Caco-2 (cell line): ENCODE data around the gene TMEM31. TPM values are rescaled to one million over a fixed set of nuclear protein-coding genes. Genes with fewer than 3 reads are reported as not detected.

Experiments used
- BruUV-seq: library from RNA; stranded (reverse); fragments of 400-500 nt; replicated peaks from 2 replicates; lab custom pipeline; 2021; lab: Mats Ljungman, UMichigan
- CTCF ChIA-PET: fragments of 300-600 bp; sonication (Branson Sonifier 250); formaldehyde crosslinking; loops from one replicate; lab custom pipeline; 2022; ENCODE audit warnings: antibody characterized with exemption; lab: Charles Lee
- POLR2A ChIA-PET: fragments of 300-600 bp; sonication (Branson Sonifier 250); formaldehyde crosslinking; loops from one replicate; lab custom pipeline; 2022; ENCODE audit warnings: antibody characterized with exemption; lab: Charles Lee
- DNase-seq, 2 experiments: peaks; one replicate each; pipeline versions ENCODE4 v3.0.0 to v3.0.0-alpha.2; 2020 to 2022
- H3K27me3 ChIP-seq: replicated peaks from 2 replicates; pipeline ENCODE4 v1.6.0; 2011; ENCODE audit warnings: low read length; ENCODE audit not compliant: control insufficient read depth, insufficient read depth
- H3K36me3 ChIP-seq: 2 replicates; pipeline ENCODE4 v1.5.1; 2011; ENCODE audit warnings: low read length; ENCODE audit not compliant: control insufficient read depth, insufficient read depth
- H3K4me1 ChIP-seq: fragments of 250-450 bp; sonication (Bioruptor Pico); 2 replicates; pipeline ENCODE4 v1.5.1; 2020; ENCODE audit warnings: mild to moderate bottlenecking
- H3K4me3 ChIP-seq: 2 replicates; pipeline ENCODE4 v1.5.1; 2011; ENCODE audit warnings: low read depth, mild to moderate bottlenecking, control low read depth, low read length
- H3K9me3 ChIP-seq: fragments of 250-450 bp; sonication (Bioruptor Pico); 2 replicates; pipeline ENCODE4 v1.5.1; 2020; ENCODE audit warnings: mild to moderate bottlenecking, moderate library complexity
- H3K27ac Mint-ChIP-seq: one replicate; pipeline ENCODE4 v1.8.0; 2022; ENCODE audit warnings: mixed read lengths; ENCODE audit not compliant: unreplicated experiment
- H3K27me3 Mint-ChIP-seq: one replicate; pipeline ENCODE4 v1.8.0; 2022; ENCODE audit warnings: mixed read lengths; ENCODE audit not compliant: insufficient read depth, unreplicated experiment
- H3K36me3 Mint-ChIP-seq: one replicate; pipeline ENCODE4 v1.8.0; 2022; ENCODE audit warnings: mild to moderate bottlenecking, mixed read lengths; ENCODE audit not compliant: insufficient read depth, unreplicated experiment
- H3K4me1 Mint-ChIP-seq: one replicate; pipeline ENCODE4 v1.8.0; 2022; ENCODE audit warnings: low read depth, mixed read lengths; ENCODE audit not compliant: unreplicated experiment
- H3K4me3 Mint-ChIP-seq: one replicate; pipeline ENCODE4 v1.8.0; 2022; ENCODE audit warnings: mild to moderate bottlenecking, moderate library complexity, mixed read lengths; ENCODE audit not compliant: unreplicated experiment
- H3K9me3 Mint-ChIP-seq: one replicate; pipeline ENCODE4 v1.8.0; 2022; ENCODE audit warnings: mixed read lengths; ENCODE audit not compliant: unreplicated experiment
- intact Hi-C: fragments of 100-400 bp; cut with micrococcal nuclease; formaldehyde crosslinking; loops from one replicate; pipeline ENCODE4 v1.10.0; 2022; ENCODE audit not compliant: unreplicated experiment
- total RNA-seq: library from RNA; stranded (reverse); gene quantifications from 2 replicates; pipeline ENCODE4 v1.2.3, GENCODE V29; 2022
- TF ChIP-seq, protein P1 (sequence below), 2 experiments: fragments of 200-600 bp in 1 of 2; IDR thresholded peaks; 1 replicate in 1 of 2; 2 replicates in 1 of 2; pipeline versions ENCODE4 v1.5.1 to v1.8.0; 2011 to 2022; ENCODE audit warnings: antibody characterized with exemption in 1 of 2, control low read depth in 1 of 2, inconsistent platforms in 1 of 2, low read depth in 1 of 2, low read length in 1 of 2, mild to moderate bottlenecking in 1 of 2, moderate library complexity in 1 of 2; ENCODE audit not compliant: insufficient read depth in 1 of 2, severe bottlenecking in 1 of 2, unreplicated experiment in 1 of 2

Gene TMEM31
- total RNA-seq, 1 experiment from 2014 or later = not detected

DNA sequence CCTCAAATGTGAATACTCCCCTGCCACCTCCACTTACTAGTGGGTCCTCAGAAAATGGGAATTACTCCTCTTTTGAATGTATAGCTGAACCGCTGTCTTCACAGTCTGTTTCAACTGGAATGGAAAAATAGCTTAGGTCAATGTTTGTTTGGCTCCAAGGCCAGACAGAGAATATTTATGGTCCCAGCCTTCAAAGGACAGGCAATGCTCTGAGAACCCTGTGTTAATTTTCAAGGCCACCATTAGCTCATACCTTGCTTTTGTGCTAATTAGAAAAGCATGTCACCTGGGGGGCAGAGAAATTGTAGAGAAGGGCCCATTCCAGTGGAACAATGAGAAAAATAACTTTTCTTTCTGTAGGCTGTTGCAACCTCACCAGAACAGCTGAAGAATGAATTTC, 19.6 kb upstream of the TMEM31 start:
- BruUV-seq = no TSS peak
- H3K9me3 Mint-ChIP-seq = no peaks in the 10 kb centered on the region
- intact Hi-C loops = no loop called here

DNA sequence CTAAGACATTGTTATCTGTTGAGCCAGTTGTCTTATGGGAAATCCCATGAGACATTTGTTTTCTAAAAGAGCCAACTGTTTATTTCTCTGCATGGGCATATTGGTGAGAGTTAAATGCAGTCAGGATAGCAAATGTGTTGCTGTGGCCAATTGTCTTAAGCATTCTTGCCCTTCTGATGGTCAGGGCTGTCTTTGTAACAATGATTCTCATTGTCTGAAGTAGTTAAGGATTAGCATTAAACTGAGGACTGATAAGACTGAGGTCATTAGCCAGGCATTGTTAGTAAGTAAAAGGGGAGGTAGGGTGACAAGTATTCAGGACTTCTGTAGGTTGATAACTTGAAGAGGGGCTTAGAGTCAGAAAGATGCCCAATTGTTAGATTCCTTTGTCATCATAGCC, 13.0 kb upstream of the TMEM31 start:
- Mint-ChIP-seq H3K4me1 (peaks cover 18% of the 10 kb centered on the region), H3K4me3 (no peak overlapping the region), H3K36me3 (no peaks in the 10 kb centered on the region), H3K9me3 (no peaks in the 10 kb centered on the region), H3K27me3 (no peaks in the 10 kb centered on the region), H3K27ac (no peak overlapping the region)
- ChIA-PET CTCF (interaction anchor here (1.0 kb wide), 1 partner anchor 15 kb away, joined by 3 read pairs; no protein-coding TSS in a partner anchor), POLR2A (no interaction called here)
- H3K4me1 ChIP-seq = peaks cover 16% of the 10 kb centered on the region
- no peak for DNase-seq
- TF ChIP-seq, protein P1, sequence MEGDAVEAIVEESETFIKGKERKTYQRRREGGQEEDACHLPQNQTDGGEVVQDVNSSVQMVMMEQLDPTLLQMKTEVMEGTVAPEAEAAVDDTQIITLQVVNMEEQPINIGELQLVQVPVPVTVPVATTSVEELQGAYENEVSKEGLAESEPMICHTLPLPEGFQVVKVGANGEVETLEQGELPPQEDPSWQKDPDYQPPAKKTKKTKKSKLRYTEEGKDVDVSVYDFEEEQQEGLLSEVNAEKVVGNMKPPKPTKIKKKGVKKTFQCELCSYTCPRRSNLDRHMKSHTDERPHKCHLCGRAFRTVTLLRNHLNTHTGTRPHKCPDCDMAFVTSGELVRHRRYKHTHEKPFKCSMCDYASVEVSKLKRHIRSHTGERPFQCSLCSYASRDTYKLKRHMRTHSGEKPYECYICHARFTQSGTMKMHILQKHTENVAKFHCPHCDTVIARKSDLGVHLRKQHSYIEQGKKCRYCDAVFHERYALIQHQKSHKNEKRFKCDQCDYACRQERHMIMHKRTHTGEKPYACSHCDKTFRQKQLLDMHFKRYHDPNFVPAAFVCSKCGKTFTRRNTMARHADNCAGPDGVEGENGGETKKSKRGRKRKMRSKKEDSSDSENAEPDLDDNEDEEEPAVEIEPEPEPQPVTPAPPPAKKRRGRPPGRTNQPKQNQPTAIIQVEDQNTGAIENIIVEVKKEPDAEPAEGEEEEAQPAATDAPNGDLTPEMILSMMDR (IDR thresholded peaks at IDR 0.05; ENCODE audit: insufficient read depth in 1 of 2, low read depth in 1 of 2, low read length in 1 of 2, severe bottlenecking in 1 of 2, unreplicated experiment in 1 of 2) = no peak
- BruUV-seq = no TSS peak
- H3K27me3 ChIP-seq = no peaks in the 10 kb centered on the region
- H3K36me3 ChIP-seq = no peaks in the 10 kb centered on the region
- H3K4me3 ChIP-seq = no peak overlapping the region
- H3K9me3 ChIP-seq = no peaks in the 10 kb centered on the region
- intact Hi-C loops = no loop called here

More for the DNA sequence above, 19.6 kb upstream of the TMEM31 start:
- Mint-ChIP-seq H3K27ac (no peak overlapping the region), H3K4me3 (no peak overlapping the region), H3K4me1 (no peaks in the 10 kb centered on the region), H3K36me3 (no peaks in the 10 kb centered on the region), H3K27me3 (no peaks in the 10 kb centered on the region)
- H3K36me3 ChIP-seq = no peaks in the 10 kb centered on the region
- H3K4me1 ChIP-seq = no peaks in the 10 kb centered on the region
- ChIA-PET CTCF (interaction anchor here (0.6 to 0.8 kb wide), 2 partner anchors 83 to 126 kb away, joined by 3 to 4 read pairs; no protein-coding TSS in a partner anchor), POLR2A (interaction anchor here (0.6 kb wide), 1 partner anchor 128 kb away, joined by 5 read pairs; no protein-coding TSS in a partner anchor)
- DNase-seq = no peak
- H3K27me3 ChIP-seq = no peaks in the 10 kb centered on the region
- no peak overlapping the region for H3K4me3 ChIP-seq
- TF ChIP-seq, protein P1 (IDR thresholded peaks at IDR 0.05; ENCODE audit: insufficient read depth in 1 of 2, low read depth in 1 of 2, low read length in 1 of 2, severe bottlenecking in 1 of 2, unreplicated experiment in 1 of 2) = no peak
- H3K9me3 ChIP-seq = no peaks in the 10 kb centered on the region

DNA sequence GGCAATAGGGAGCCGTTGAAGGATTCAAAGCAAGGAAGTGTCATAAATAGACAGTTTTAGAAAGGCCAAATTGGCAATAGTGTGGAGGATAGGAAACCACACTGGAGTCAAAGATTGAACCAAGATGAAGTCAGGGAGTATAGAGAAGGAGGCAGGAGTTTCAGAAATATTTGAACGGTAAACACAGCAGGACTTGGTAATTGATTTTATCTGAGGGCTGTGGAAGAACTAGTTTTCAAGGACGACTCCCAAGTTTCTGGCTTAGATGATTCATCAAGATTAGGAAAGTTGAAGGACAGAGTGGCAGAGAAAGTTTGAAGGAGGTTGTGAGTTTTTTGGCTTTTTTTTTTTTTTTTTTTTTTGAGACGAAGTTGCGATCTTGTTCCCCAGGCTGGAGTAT, 11.5 kb upstream of the TMEM31 start:
- Mint-ChIP-seq H3K9me3 (no peaks in the 10 kb centered on the region), H3K27ac (peak overlapping the region; percentile 27), H3K4me3 (peak overlapping the region; percentile 23), H3K27me3 (no peaks in the 10 kb centered on the region), H3K4me1 (peaks cover 18% of the 10 kb centered on the region), H3K36me3 (no peaks in the 10 kb centered on the region)
- H3K27me3 ChIP-seq = no peaks in the 10 kb centered on the region
- POLR2A ChIA-PET = interaction anchor here (0.6 kb wide), 1 partner anchor 12 kb away, joined by 4 read pairs; no protein-coding TSS in a partner anchor
- DNase-seq = no peak
- no peaks in the 10 kb centered on the region for H3K36me3 ChIP-seq
- CTCF ChIA-PET = no interaction called here
- no TSS peak for BruUV-seq
- no peak overlapping the region for H3K4me3 ChIP-seq
- peaks cover 16% of the 10 kb centered on the region for H3K4me1 ChIP-seq
- TF ChIP-seq, protein P1 (IDR thresholded peaks at IDR 0.05; ENCODE audit: insufficient read depth in 1 of 2, low read depth in 1 of 2, low read length in 1 of 2, severe bottlenecking in 1 of 2, unreplicated experiment in 1 of 2) = no peak
- intact Hi-C loops = no loop called here
- no peaks in the 10 kb centered on the region for H3K9me3 ChIP-seq
